Neuronal stem cell (in vitro differentiated cells): ENCODE results near the gene REV3L.
"Not testable (repeated sequence)": the region's sequence is repeated elsewhere in the genome, so short reads cannot be mapped to it uniquely, and the experiment has no call there.

ENCODE experiments used
- DNase-seq: peaks from one replicate; pipeline ENCODE4 v3.0.0-alpha.2; 2013; ENCODE audit warnings: low spot score
- H2AFZ ChIP-seq: one replicate; pipeline ENCODE4 v1.6.1; 2013; ENCODE audit warnings: mild to moderate bottlenecking, low read length, inconsistent platforms
- H2AK5ac ChIP-seq: 2 replicates; pipeline ENCODE4 v1.6.1; 2013; ENCODE audit warnings: low read depth, mild to moderate bottlenecking, inconsistent platforms, low read length, moderate library complexity, mixed read lengths
- H2BK120ac ChIP-seq: 2 replicates; pipeline ENCODE4 v1.6.1; 2013; ENCODE audit warnings: low read depth, mild to moderate bottlenecking, inconsistent platforms, low read length, moderate library complexity, mixed read lengths
- H2BK12ac ChIP-seq: one replicate; pipeline ENCODE4 v1.6.1; 2013; ENCODE audit warnings: low read length, inconsistent platforms
- H2BK15ac ChIP-seq: 2 replicates; pipeline ENCODE4 v1.6.1; 2013; ENCODE audit warnings: mild to moderate bottlenecking, low read length, inconsistent platforms, mixed read lengths
- H2BK5ac ChIP-seq: one replicate; pipeline ENCODE4 v1.6.1; 2013; ENCODE audit warnings: inconsistent platforms, mild to moderate bottlenecking, low read length, moderate library complexity
- H3K14ac ChIP-seq: one replicate; pipeline ENCODE4 v1.6.1; 2013; ENCODE audit warnings: low read length, inconsistent platforms
- H3K18ac ChIP-seq: 2 replicates; pipeline ENCODE4 v1.6.1; 2013; ENCODE audit warnings: low read length, inconsistent platforms
- H3K23ac ChIP-seq: 2 replicates; pipeline ENCODE4 v1.6.1; 2013; ENCODE audit warnings: low read depth, mild to moderate bottlenecking, mixed read lengths, low read length, inconsistent platforms; ENCODE audit not compliant: poor library complexity
- H3K27ac ChIP-seq: replicated peaks from 3 replicates; pipeline ENCODE4 v1.5.1; 2013; ENCODE audit warnings: low read length, inconsistent platforms
- H3K27me3 ChIP-seq, 3 experiments: 2 replicates each; pipeline ENCODE4 v1.6.1; 2013; ENCODE audit warnings: low read length in 3 of 3, mild to moderate bottlenecking in 2 of 3, inconsistent platforms in 1 of 3, low read depth in 1 of 3, mixed read lengths in 1 of 3, moderate library complexity in 1 of 3; ENCODE audit not compliant: control insufficient read depth in 3 of 3, insufficient read depth in 3 of 3
- H3K36me3 ChIP-seq, 2 donors: replicated peaks in 1 of 2; 2 replicates each; pipeline ENCODE4 v1.6.1; 2013; ENCODE audit warnings: low read length in 2 of 2; ENCODE audit not compliant: control insufficient read depth in 2 of 2, insufficient read depth in 2 of 2
- H3K4ac ChIP-seq: 2 replicates; pipeline ENCODE4 v1.6.1; 2013; ENCODE audit warnings: inconsistent platforms, mild to moderate bottlenecking, low read length, moderate library complexity
- H3K4me1 ChIP-seq, 2 donors: 1 replicate in 1 of 2; 2 replicates in 1 of 2; pipeline ENCODE4 v1.6.1; 2013; ENCODE audit warnings: low read length in 2 of 2, low read depth in 1 of 2; ENCODE audit not compliant: control insufficient read depth in 2 of 2, insufficient read depth in 1 of 2
- H3K4me2 ChIP-seq: one replicate; pipeline ENCODE4 v1.6.1; 2013; ENCODE audit warnings: mild to moderate bottlenecking, low read length, inconsistent platforms; ENCODE audit not compliant: insufficient read depth, poor library complexity, severe bottlenecking
- H3K4me3 ChIP-seq, 2 donors: 2 replicates each; pipeline ENCODE4 v1.5.1; 2013; ENCODE audit warnings: low read length in 2 of 2, mild to moderate bottlenecking in 2 of 2, inconsistent platforms in 1 of 2, moderate library complexity in 1 of 2
- H3K79me1 ChIP-seq: one replicate; pipeline ENCODE4 v1.6.1; 2013; ENCODE audit warnings: low read depth, mild to moderate bottlenecking, inconsistent platforms, low read length, moderate library complexity
- H3K9ac ChIP-seq: one replicate; pipeline ENCODE4 v1.6.1; 2013; ENCODE audit warnings: mild to moderate bottlenecking, low read depth, low read length, inconsistent platforms; ENCODE audit not compliant: poor library complexity
- H3K9me3 ChIP-seq, 2 donors: replicated peaks in 1 of 2; 2 replicates each; pipeline versions ENCODE3 to v1.6.1; 2013; ENCODE audit warnings: low read length in 2 of 2, mild to moderate bottlenecking in 2 of 2, inconsistent platforms in 1 of 2, low read depth in 1 of 2, mixed read lengths in 1 of 2, moderate library complexity in 1 of 2; ENCODE audit not compliant: control insufficient read depth in 2 of 2, insufficient read depth in 1 of 2
- H4K8ac ChIP-seq: one replicate; pipeline ENCODE4 v1.6.1; 2013; ENCODE audit warnings: low read depth, mild to moderate bottlenecking, inconsistent platforms, low read length, moderate library complexity
- H4K91ac ChIP-seq: one replicate; pipeline ENCODE4 v1.6.1; 2013; ENCODE audit warnings: low read length, low read depth, mild to moderate bottlenecking, inconsistent platforms; ENCODE audit not compliant: poor library complexity
- WGBS, 2 donors: extraction: QIAGEN DNeasy Blood & Tissue Kit; methylation state at CpG; one replicate each; pipeline ENCODE4 v1.1.7; 2013; ENCODE audit warnings: missing lambda C conversion rate in 2 of 2, mixed read lengths in 1 of 2; ENCODE audit not compliant: insufficient read length in 2 of 2, insufficient replicate concordance in 1 of 2; ENCODE audit errors: extremely low coverage in 2 of 2; 5-methylcytosine and 5-hydroxymethylcytosine counted together

Gene REV3L

DNA sequence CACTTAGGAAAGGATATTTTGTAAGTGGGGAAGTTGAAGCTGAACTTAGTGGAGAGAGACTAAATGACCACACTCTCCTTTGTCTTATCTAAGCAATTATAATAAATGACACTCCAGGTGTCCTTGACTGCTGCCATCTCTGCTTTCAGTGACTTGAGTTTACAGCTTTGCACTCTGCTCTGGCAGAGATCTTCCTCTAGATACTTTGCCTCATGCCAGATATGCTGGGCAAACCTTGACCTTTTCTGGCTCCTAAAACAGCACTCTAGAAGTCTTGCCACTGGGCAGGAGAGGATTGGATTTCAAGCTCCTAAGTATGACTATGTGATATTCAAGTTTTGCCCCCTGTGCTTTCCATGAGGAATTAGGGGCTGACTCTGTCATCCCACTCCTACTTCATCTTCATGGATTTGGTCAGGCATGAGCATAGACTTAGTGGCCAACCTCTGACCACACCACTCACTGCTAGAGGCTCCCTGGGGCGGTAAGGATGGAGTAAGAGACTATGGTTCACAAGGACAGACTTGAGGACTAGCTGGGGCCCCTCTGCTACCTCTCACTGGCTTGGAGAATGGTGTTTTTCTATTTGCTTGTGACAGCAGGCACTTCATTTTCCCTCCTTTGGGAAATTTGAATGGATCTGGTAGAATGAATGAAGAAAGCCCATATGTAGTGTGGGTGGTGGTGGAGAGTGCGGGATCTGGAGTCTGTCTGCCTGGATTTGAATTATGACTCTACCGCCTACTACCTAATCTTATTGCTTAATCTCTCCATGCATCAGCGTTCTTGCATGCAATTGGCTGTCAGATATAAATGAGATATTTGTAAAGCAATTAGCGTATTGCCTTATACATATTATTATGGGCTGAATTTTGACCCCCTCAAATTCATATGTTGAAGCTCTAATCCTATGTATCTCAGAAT, 191.4 kb downstream of the REV3L start:
- H3K9ac ChIP-seq = no peak overlapping the region
- WGBS, 2 donors = no CpG with 5 or more reads among the region's 5 CpGs
- H3K27me3 ChIP-seq = no peaks in the 10 kb centered on the region
- H3K4me2 ChIP-seq = no peak overlapping the region
- DNase-seq = no peak
- H4K8ac ChIP-seq = no peak overlapping the region
- no peak overlapping the region for H3K14ac ChIP-seq
- H3K4ac ChIP-seq = no peak overlapping the region
- no peak overlapping the region for H2AFZ ChIP-seq
- H3K36me3 ChIP-seq = peaks cover 0 to 7% of the 10 kb centered on the region in 2 donors
- H3K4me3 ChIP-seq = no peak overlapping the region
- no peak overlapping the region for H4K91ac ChIP-seq
- H2BK5ac ChIP-seq = no peak overlapping the region
- H3K27ac ChIP-seq = no peak overlapping the region
- H2BK12ac ChIP-seq = no peak overlapping the region
- H2AK5ac ChIP-seq = no peak overlapping the region
- H3K4me1 ChIP-seq = no peaks in the 10 kb centered on the region
- H2BK120ac ChIP-seq = no peak overlapping the region
- H2BK15ac ChIP-seq = no peak overlapping the region
- no peaks in the 10 kb centered on the region for H3K79me1 ChIP-seq
- H3K9me3 ChIP-seq = no peaks in the 10 kb centered on the region
- H3K23ac ChIP-seq = no peak overlapping the region
- H3K18ac ChIP-seq = no peak overlapping the region

- DNase-seq, H3K27ac ChIP-seq: not testable (repeated sequence)
Measured at GRCh38 chr6:111290689-111291335, 192.2 kb downstream of the REV3L start.

GRCh38 chr6:111284356-111284755, 198.7 kb downstream of the REV3L start:
- not testable (repeated sequence) for DNase-seq, H4K8ac ChIP-seq, H2BK5ac ChIP-seq, H3K27me3 ChIP-seq, H2AFZ ChIP-seq, H2BK15ac ChIP-seq, H3K14ac ChIP-seq, H3K4ac ChIP-seq, H3K23ac ChIP-seq, H4K91ac ChIP-seq, H3K27ac ChIP-seq, H3K4me3 ChIP-seq, H3K4me1 ChIP-seq, H2AK5ac ChIP-seq, H3K9ac ChIP-seq, H2BK12ac ChIP-seq, H3K79me1 ChIP-seq, H2BK120ac ChIP-seq, H3K18ac ChIP-seq, H3K4me2 ChIP-seq
- no CpG with 5 or more reads among the region's 5 CpGs for WGBS, 2 donors
- Histone ChIP-seq H3K36me3 (peaks cover 2 to 33% of the 10 kb centered on the region in 2 donors), H3K9me3 (peaks cover 0 to 16% of the 10 kb centered on the region in 2 donors)

More at GRCh38 chr6:111290689-111291335, 192.2 kb downstream of the REV3L start:
- not testable (repeated sequence) for H3K79me1 ChIP-seq, H2BK15ac ChIP-seq, H3K9ac ChIP-seq, H3K36me3 ChIP-seq, H3K27me3 ChIP-seq, H3K9me3 ChIP-seq, H3K18ac ChIP-seq, H3K4ac ChIP-seq, H2BK5ac ChIP-seq, H3K4me3 ChIP-seq, H4K8ac ChIP-seq, H3K4me1 ChIP-seq, H3K14ac ChIP-seq, H2BK12ac ChIP-seq, H2AK5ac ChIP-seq, H3K4me2 ChIP-seq, H2BK120ac ChIP-seq, H3K23ac ChIP-seq, H4K91ac ChIP-seq, H2AFZ ChIP-seq
- WGBS, 2 donors = no CpG with 5 or more reads among the region's 5 CpGs

DNA sequence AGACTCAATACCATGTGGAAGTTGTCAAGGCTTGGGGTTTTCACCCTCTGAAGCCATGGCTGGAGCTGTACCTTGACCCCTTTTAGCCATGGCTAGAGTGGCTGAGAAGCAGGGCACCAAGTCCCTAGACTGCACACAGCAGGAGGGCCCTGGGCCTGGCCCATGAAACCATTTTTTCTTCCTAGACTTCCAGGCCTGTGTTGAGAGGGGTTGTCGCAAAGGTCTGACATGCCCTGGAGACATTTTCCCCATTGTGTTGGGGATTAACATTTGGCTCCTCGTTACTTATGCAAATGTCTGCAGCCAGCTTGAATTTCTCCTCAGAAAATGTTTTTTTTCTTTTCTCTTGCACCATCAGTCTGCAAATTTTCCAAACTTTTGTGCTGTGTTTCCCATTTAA, 199.3 kb downstream of the REV3L start:
- peaks cover 5 to 37% of the 10 kb centered on the region in 2 donors for H3K36me3 ChIP-seq
- H2BK120ac ChIP-seq = no peak overlapping the region
- H3K18ac ChIP-seq = no peak overlapping the region
- H2BK15ac ChIP-seq = no peak overlapping the region
- H3K9me3 ChIP-seq = peaks cover 0 to 18% of the 10 kb centered on the region in 2 donors
- no peak overlapping the region for H4K8ac ChIP-seq
- H4K91ac ChIP-seq = no peak overlapping the region
- DNase-seq = no peak
- H2BK12ac ChIP-seq = no peak overlapping the region
- whole genome bisulfite sequencing, 2 donors = no CpG with 5 or more reads among the region's 2 CpGs
- no peaks in the 10 kb centered on the region for H3K27me3 ChIP-seq
- H2AFZ ChIP-seq = no peak overlapping the region
- no peak overlapping the region for H3K9ac ChIP-seq
- no peak overlapping the region for H3K4ac ChIP-seq
- H3K4me1 ChIP-seq = no peaks in the 10 kb centered on the region
- H2AK5ac ChIP-seq = no peak overlapping the region
- H3K4me2 ChIP-seq = no peak overlapping the region
- H3K79me1 ChIP-seq = peaks cover 1% of the 10 kb centered on the region
- no peak overlapping the region for H3K27ac ChIP-seq
- H3K23ac ChIP-seq = no peak overlapping the region
- H3K4me3 ChIP-seq = no peak overlapping the region
- no peak overlapping the region for H3K14ac ChIP-seq
- no peak overlapping the region for H2BK5ac ChIP-seq
